Gastrocnemius medialis (tissue), 4 donors: ENCODE measurements around the gene ANKRD36C.
"Not testable (repeated sequence)": the region's sequence is repeated elsewhere in the genome, so short reads cannot be mapped to it uniquely, and the experiment has no call there.

Source experiments
- CTCF ChIP-seq, 5 experiments: fragments of 450-650 bp in 3 of 5; fragments of 200-600 bp in 2 of 5; sonication (generic) in 2 of 5; IDR thresholded peaks in 4 of 5; conservative IDR thresholded peaks in 1 of 5; 1 replicate in 4 of 5; 2 replicates in 1 of 5; pipeline ENCODE4 v1.5.1; 2016 to 2019; ENCODE audit warnings: antibody characterized with exemption in 5 of 5, mild to moderate bottlenecking in 3 of 5, moderate library complexity in 3 of 5
- POLR2A ChIP-seq, 2 donors: fragments of 450-650 bp; IDR thresholded peaks; one replicate each; pipeline ENCODE4 v1.6.1; 2017; ENCODE audit warnings: antibody characterized with exemption in 2 of 2, mild to moderate bottlenecking in 2 of 2, moderate library complexity in 2 of 2

GRCh38 chr2:96025755-96026154 lies 34.1 kb upstream of the ANKRD36C start:
- TF ChIP-seq CTCF (IDR thresholded peaks at IDR 0.05 in 4 of 5, conservative IDR thresholded peaks at IDR 0.05 in 1 of 5); POLR2A (IDR thresholded peaks at IDR 0.05): not testable (repeated sequence)
